HL-60 (cell line): ENCODE measurements around the gene TCF3.
"Not testable (repeated sequence)": the region's sequence is repeated elsewhere in the genome, so short reads cannot be mapped to it uniquely, and the experiment has no call there.

Source experiments
- DNase-seq, 2 experiments: peaks; one replicate each; pipeline ENCODE4 v3.0.0-alpha.2; 2010 to 2020; ENCODE audit warnings: low read depth in 1 of 2, low spot score in 1 of 2
- H3K27ac ChIP-seq: fragments of 250-450 bp; sonication (Bioruptor Pico); replicated peaks from 2 replicates; pipeline ENCODE4 v1.5.1; 2020; ENCODE audit warnings: mild to moderate bottlenecking, moderate library complexity
- H3K27me3 ChIP-seq: fragments of 250-450 bp; sonication (Bioruptor Pico); 2 replicates; pipeline ENCODE4 v1.5.1; 2021; ENCODE audit warnings: mild to moderate bottlenecking, moderate library complexity; ENCODE audit not compliant: insufficient read depth, poor library complexity, severe bottlenecking
- H3K4me3 ChIP-seq: replicated peaks from 2 replicates; pipeline ENCODE4 v1.5.1; 2011; ENCODE audit warnings: mild to moderate bottlenecking, control low read depth, low read length; ENCODE audit not compliant: insufficient read depth
- GABPA ChIP-seq: IDR thresholded peaks from 2 replicates; pipeline ENCODE4 v1.6.1; 2012; ENCODE audit warnings: low read depth
- POLR2AphosphoS5 ChIP-seq: IDR thresholded peaks from 2 replicates; pipeline ENCODE4 v1.6.1; 2012; ENCODE audit warnings: low read depth
- SPI1 ChIP-seq: IDR thresholded peaks from 2 replicates; pipeline ENCODE4 v1.6.1; 2012; ENCODE audit warnings: low read depth, mild to moderate bottlenecking, borderline replicate concordance
- TF ChIP-seq, protein P1 (sequence below): IDR thresholded peaks from one replicate; pipeline ENCODE4 v1.5.1; 2011; ENCODE audit warnings: low read length, control low read depth, inconsistent platforms; ENCODE audit not compliant: insufficient read depth
- TF ChIP-seq, protein P2 (sequence below): IDR thresholded peaks from 2 replicates; pipeline ENCODE4 v1.6.1; 2012; ENCODE audit warnings: low read depth; ENCODE audit not compliant: insufficient replicate concordance

TCF3 gene

DNA sequence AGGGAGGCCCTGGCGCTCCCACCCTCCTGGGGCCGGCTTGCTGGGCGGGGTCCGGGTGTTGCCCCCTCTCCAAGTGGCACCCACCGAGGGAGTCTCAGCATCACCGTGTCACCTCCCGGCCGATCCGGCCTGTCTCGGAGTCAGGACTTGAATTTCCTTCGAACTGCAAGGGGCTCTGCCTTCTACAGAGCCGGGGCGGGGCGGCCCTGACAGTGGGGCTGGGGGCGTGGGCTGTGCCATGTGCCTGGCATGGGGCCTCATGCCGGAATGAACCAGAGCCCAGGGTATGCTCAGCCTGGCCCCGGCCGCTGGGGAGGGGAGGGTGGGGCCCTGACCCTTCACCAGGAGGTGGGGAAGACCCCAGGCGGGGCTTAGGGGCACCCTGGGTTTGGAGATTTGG is 47.0 kb upstream of the TCF3 start:
- DNase-seq = no peak

DNA sequence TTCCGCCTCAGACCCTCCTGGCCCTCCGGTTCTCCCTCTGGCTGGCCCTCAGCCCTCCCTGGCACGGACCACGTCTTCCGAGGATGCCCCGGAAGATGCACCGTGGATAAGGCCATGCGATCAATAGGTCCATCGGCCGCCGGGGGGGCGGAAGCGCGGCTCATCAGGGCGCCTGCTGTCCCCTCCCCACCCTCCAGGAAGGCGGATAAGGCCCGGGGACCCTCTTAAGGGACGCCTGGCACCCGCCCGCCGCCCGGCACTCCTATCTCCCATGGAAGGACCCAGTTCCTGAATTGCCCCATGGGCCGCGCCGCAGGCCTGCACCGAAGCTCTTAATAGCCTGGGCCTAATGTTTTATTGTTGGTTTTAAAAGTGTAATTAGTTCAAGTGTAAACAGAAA is 46.2 kb upstream of the TCF3 start:
- DNase-seq = no peak
- TF ChIP-seq, protein P1, sequence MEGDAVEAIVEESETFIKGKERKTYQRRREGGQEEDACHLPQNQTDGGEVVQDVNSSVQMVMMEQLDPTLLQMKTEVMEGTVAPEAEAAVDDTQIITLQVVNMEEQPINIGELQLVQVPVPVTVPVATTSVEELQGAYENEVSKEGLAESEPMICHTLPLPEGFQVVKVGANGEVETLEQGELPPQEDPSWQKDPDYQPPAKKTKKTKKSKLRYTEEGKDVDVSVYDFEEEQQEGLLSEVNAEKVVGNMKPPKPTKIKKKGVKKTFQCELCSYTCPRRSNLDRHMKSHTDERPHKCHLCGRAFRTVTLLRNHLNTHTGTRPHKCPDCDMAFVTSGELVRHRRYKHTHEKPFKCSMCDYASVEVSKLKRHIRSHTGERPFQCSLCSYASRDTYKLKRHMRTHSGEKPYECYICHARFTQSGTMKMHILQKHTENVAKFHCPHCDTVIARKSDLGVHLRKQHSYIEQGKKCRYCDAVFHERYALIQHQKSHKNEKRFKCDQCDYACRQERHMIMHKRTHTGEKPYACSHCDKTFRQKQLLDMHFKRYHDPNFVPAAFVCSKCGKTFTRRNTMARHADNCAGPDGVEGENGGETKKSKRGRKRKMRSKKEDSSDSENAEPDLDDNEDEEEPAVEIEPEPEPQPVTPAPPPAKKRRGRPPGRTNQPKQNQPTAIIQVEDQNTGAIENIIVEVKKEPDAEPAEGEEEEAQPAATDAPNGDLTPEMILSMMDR = no peak
- TF ChIP-seq SPI1 (no peak), POLR2AphosphoS5 (no peak), GABPA (no peak)
- TF ChIP-seq, protein P2, sequence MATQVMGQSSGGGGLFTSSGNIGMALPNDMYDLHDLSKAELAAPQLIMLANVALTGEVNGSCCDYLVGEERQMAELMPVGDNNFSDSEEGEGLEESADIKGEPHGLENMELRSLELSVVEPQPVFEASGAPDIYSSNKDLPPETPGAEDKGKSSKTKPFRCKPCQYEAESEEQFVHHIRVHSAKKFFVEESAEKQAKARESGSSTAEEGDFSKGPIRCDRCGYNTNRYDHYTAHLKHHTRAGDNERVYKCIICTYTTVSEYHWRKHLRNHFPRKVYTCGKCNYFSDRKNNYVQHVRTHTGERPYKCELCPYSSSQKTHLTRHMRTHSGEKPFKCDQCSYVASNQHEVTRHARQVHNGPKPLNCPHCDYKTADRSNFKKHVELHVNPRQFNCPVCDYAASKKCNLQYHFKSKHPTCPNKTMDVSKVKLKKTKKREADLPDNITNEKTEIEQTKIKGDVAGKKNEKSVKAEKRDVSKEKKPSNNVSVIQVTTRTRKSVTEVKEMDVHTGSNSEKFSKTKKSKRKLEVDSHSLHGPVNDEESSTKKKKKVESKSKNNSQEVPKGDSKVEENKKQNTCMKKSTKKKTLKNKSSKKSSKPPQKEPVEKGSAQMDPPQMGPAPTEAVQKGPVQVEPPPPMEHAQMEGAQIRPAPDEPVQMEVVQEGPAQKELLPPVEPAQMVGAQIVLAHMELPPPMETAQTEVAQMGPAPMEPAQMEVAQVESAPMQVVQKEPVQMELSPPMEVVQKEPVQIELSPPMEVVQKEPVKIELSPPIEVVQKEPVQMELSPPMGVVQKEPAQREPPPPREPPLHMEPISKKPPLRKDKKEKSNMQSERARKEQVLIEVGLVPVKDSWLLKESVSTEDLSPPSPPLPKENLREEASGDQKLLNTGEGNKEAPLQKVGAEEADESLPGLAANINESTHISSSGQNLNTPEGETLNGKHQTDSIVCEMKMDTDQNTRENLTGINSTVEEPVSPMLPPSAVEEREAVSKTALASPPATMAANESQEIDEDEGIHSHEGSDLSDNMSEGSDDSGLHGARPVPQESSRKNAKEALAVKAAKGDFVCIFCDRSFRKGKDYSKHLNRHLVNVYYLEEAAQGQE = no peak

More for the DNA sequence above, 47.0 kb upstream of the TCF3 start:
- no peak overlapping the region for H3K4me3 ChIP-seq
- H3K27ac ChIP-seq = no peak overlapping the region
- no peak for TF ChIP-seq SPI1
- TF ChIP-seq, protein P2 = no peak
- TF ChIP-seq GABPA = no peak
- TF ChIP-seq, protein P1 = no peak
- TF ChIP-seq POLR2AphosphoS5 = no peak
- peaks cover 20% of the 10 kb centered on the region for H3K27me3 ChIP-seq

DNA sequence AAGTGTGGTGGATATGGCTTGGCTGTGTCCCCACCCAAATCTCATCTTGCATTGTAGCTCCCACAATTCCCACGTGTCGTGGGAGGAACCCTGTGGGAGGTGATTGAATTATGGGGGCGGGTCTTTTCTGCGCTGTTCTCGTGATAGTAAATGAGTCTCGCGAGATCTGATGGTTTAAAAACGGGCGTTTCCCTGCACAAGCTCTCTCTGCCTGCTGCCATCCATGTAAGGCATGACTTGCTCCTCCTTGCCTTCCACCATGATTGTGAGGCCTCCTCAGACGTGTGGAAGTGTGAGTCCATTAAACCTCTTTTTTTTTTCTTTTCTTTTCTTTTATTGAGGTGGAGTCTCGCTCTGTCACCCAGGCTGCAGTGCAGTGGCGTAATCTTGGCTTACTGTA is 43.1 kb upstream of the TCF3 start:
- not testable (repeated sequence) for DNase-seq, H3K27ac ChIP-seq, H3K4me3 ChIP-seq
- peaks cover 16% of the 10 kb centered on the region for H3K27me3 ChIP-seq

More for the DNA sequence above, 46.2 kb upstream of the TCF3 start:
- H3K27me3 ChIP-seq = peaks cover 20% of the 10 kb centered on the region
- H3K4me3 ChIP-seq = no peak overlapping the region
- H3K27ac ChIP-seq = no peak overlapping the region

DNA sequence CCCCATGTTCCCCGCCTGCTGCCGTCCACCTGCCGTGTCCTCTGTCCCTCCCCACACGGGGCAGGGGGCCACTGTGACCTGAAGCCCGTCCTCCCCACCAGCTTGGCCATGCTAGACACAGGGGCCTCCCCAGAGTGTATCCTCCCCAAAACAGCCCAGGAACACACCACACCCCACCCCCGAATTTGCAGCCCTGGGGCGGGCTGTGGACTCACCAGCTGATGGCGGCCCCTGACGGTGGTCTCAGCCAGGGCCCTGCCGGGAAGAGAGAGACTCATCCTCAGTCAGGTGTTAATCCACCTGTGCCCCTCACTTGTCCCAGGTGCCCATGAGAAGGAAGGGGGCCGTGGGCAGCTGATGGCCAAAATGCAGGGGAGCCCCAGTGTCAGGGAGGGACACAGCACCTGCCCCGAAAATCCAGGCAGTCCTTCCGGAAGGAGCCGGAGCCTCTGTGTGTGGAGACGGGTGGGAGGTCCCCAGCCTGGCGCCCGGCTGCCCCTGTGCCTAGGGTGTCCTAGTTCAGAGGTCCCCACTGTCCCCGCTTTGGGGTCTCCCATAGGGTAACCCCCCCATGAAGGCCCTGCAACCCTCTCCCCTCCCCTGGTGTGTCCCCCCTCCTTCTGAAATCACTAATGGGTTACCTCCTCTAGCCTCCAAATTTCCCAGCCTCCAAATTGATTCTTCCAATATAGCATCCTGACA is 39.3 kb upstream of the TCF3 start:
- no peak overlapping the region for H3K27ac ChIP-seq
- peaks cover 10% of the 10 kb centered on the region for H3K27me3 ChIP-seq

More for the DNA sequence above, 39.3 kb upstream of the TCF3 start:
- H3K4me3 ChIP-seq = no peak overlapping the region
- TF ChIP-seq, protein P2 = no peak
- TF ChIP-seq, protein P1 = no peak
- TF ChIP-seq SPI1 (no peak), POLR2AphosphoS5 (no peak), GABPA (no peak)
- no peak for DNase-seq
